ENCODE results near the gene VAPA.

VAPA gene

DNA sequence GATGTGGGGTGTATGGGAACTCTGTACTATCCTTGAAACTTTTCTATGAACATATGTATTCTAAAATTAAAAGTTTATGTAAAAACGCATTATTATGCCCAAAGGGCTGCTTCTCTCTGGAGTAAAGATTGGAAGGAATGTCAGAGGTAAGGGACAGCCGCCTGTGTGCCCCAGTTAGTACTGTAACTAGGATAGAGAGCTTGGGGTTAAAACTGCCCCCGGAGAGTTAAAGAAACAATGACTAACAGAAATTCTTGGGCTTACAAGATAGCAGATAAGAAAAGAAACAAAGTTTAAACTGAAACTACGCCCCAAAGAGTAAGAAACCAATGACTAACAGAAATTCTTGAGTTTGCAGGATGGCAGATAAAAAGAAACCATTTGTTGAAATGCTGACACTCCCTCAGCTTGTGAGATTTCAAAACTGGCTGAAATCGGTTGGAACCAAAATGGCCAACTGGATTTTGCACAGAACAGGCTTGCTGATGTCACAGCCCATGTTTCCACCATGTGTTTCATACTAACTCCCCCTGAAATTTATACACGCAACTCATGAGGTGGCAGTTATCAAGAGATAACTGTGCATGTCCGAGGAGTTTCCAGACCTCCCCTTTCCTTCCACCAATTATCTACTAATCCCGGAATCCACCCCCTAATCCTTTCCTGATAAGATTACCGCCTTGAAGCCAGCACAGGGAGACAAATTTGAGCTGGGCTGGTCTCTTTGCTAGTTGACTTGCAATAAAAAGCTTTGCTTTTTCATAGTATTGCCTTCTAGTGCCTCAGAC is 36.8 kb upstream of the VAPA start:
- DNase-seq (ENCODE audit: low read depth): peak; percentile 57
- H3K4me3 ChIP-seq (ENCODE audit: low read length): no peak overlapping the region
- TF ChIP-seq, protein P1, sequence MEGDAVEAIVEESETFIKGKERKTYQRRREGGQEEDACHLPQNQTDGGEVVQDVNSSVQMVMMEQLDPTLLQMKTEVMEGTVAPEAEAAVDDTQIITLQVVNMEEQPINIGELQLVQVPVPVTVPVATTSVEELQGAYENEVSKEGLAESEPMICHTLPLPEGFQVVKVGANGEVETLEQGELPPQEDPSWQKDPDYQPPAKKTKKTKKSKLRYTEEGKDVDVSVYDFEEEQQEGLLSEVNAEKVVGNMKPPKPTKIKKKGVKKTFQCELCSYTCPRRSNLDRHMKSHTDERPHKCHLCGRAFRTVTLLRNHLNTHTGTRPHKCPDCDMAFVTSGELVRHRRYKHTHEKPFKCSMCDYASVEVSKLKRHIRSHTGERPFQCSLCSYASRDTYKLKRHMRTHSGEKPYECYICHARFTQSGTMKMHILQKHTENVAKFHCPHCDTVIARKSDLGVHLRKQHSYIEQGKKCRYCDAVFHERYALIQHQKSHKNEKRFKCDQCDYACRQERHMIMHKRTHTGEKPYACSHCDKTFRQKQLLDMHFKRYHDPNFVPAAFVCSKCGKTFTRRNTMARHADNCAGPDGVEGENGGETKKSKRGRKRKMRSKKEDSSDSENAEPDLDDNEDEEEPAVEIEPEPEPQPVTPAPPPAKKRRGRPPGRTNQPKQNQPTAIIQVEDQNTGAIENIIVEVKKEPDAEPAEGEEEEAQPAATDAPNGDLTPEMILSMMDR (IDR thresholded peaks at IDR 0.05; ENCODE audit: insufficient read depth, low read depth, low read length, missing control alignments): no peak

- TF ChIP-seq, protein P1 (IDR thresholded peaks at IDR 0.05; ENCODE audit: insufficient read depth, low read depth, low read length, missing control alignments): no peak
- no peak for DNase-seq (ENCODE audit: low read depth)
- H3K4me3 ChIP-seq (ENCODE audit: low read length): no peak overlapping the region
Observed at GRCh38 chr18:9877655-9878014, 36.2 kb upstream of the VAPA start.

DNA sequence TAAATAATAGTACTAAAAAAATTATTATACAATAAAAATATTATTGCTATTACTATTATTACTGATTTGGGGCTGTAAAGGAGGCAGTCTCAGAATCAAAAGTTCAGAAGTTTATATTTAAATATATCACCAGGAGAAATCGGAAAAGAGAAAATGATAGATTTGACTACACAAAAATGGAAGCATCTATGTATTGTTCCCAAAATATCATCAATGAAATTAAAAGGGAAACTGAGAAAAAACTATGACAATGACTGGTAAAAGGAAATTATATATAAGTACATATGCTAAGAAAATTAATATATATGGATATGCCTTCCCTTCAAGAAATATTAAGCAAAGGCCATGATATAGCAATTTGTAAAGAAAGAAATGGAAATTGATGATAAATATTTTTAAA is 35.7 kb upstream of the VAPA start:
- no peak for DNase-seq (ENCODE audit: low read depth)
- TF ChIP-seq, protein P1 (IDR thresholded peaks at IDR 0.05; ENCODE audit: insufficient read depth, low read depth, low read length, missing control alignments): no peak
- no peak overlapping the region for H3K4me3 ChIP-seq (ENCODE audit: low read length)

DNA sequence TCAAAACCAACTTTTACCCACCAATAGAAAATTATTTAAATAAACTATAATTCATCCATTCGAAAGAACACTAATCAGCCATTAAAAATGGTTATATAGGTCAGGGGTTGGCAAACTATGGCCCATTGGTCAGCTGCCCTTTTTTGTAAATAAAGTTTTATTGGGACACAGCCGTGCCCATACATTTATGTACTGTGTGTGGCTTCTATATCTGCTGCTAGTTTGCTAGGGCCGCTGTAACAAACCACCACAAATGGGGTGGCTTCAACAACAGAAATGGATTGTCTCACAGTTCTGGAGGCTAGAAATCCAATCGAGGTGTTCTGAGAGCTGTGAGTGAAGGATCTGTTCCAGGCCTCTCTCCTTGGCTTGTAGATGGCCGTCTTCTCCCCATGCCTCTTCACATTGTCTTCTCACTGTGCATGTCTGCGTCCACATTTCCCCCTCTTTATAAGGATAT is 35.0 kb upstream of the VAPA start:
- no peak overlapping the region for H3K4me3 ChIP-seq (ENCODE audit: low read length)
- TF ChIP-seq, protein P1 (IDR thresholded peaks at IDR 0.05; ENCODE audit: insufficient read depth, low read depth, low read length, missing control alignments): no peak
- no peak for DNase-seq (ENCODE audit: low read depth)

DNA sequence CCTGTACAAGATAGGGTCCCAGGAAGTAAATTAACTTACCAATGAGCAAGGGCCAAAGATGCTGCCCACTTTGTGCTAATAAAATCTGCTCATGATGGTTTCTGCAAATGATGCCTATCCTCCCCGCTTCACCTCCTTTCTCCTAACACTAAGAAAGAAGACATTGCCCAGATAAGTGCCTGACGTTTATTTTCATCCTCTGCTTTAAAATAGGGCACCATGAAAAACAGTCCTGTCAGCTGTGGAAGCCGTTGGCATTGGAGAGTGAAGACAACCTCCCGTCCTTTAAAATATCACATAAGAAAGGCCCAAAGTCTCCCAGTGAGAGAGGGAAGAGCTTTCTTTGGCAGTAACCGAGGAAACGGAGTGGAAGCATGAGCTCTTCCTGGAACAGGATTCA is 29.7 kb upstream of the VAPA start:
- no peak overlapping the region for H3K4me3 ChIP-seq (ENCODE audit: low read length)
- no peak for DNase-seq (ENCODE audit: low read depth)
- TF ChIP-seq, protein P1 (IDR thresholded peaks at IDR 0.05; ENCODE audit: insufficient read depth, low read depth, low read length, missing control alignments): no peak

DNA sequence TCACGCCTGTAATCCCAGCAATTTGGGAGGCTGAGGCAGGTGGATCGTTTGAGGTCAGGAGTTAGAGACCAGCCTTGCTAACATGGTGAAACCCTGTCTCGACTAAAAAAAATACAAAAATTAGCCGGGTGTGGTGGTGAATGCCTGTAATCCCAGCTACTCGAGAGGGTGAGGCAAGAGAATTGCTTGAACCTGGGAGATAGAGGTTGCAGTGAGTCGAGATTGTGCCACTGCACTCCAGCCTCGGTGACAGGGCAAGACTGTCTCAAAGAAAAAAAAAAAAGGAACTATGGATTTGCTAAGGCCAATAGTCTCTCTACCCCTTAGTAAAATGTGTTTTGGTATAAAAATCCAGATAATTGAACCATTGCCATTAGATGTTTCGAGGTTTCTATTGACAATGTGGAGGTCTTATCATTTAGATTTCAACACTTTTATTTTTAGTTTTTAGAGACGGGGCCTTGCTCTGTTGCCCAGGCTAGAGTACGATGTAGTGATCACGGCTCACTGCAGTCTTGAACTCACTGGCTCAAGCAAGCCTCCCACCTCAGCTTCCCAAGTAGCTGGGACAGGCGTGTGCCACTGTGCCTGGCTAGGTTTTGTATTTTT is 29.2 kb upstream of the VAPA start:
- TF ChIP-seq, protein P1 (IDR thresholded peaks at IDR 0.05; ENCODE audit: insufficient read depth, low read depth, low read length, missing control alignments): no peak
- no peak for DNase-seq (ENCODE audit: low read depth)
- H3K4me3 ChIP-seq (ENCODE audit: low read length): no peak overlapping the region
